ENCODE measurements around the gene CXorf49B.

GRCh38 chrX:71815906-71816156, 52.7 kb downstream of the CXorf49B start:
- TF ChIP-seq CTCF (IDR thresholded peaks at IDR 0.05; ENCODE audit: poor library complexity) = no peak
- no peak for TF ChIP-seq EZH2 (IDR thresholded peaks at IDR 0.05; ENCODE audit: borderline replicate concordance)
